Lower leg skin (tissue), 3 donors: ENCODE results near the gene MX2.

Source experiments
- CTCF ChIP-seq, 3 donors: fragments of 450-650 bp; IDR thresholded peaks; one replicate each; pipeline ENCODE4 v1.5.1; 2016; ENCODE audit warnings: antibody characterized with exemption in 3 of 3, mild to moderate bottlenecking in 3 of 3, moderate library complexity in 2 of 3
- POLR2A ChIP-seq, 2 donors: fragments of 450-650 bp; IDR thresholded peaks; one replicate each; pipeline ENCODE4 v1.6.1; 2016 to 2017; ENCODE audit warnings: antibody characterized with exemption in 2 of 2, mild to moderate bottlenecking in 1 of 2, moderate library complexity in 1 of 2

- no peak for TF ChIP-seq CTCF (IDR thresholded peaks at IDR 0.05)
- no peak for TF ChIP-seq POLR2A (IDR thresholded peaks at IDR 0.05)
These were observed 85.5 kb downstream of the MX2 start for GRCh38 chr21:41447356-41447755.
